PC-3 (cell line): Measurements from ENCODE around the gene TAP2. TPM values are rescaled to one million over a fixed set of nuclear protein-coding genes. Genes with fewer than 3 reads are reported as not detected.

ENCODE experiments used
- ATAC-seq: fragments of 200-7000 bp; cut with Tn5 transposase; 2 replicates; pipeline ENCODE4 v1.9.1; 2020; ENCODE audit warnings: mild to moderate bottlenecking, moderate library complexity
- BruUV-seq: library from RNA; stranded (reverse); fragments of 400-500 nt; replicated peaks from 2 replicates; lab custom pipeline; 2021; lab: Mats Ljungman, UMichigan
- CTCF ChIA-PET: fragments of 300-600 bp; sonication (Branson Sonifier 250); formaldehyde crosslinking; loops from one replicate; lab custom pipeline; 2022; ENCODE audit warnings: antibody characterized with exemption; lab: Charles Lee
- POLR2A ChIA-PET: fragments of 300-600 bp; sonication (Branson Sonifier 250); formaldehyde crosslinking; loops from one replicate; lab custom pipeline; 2022; ENCODE audit warnings: antibody characterized with exemption; ENCODE audit not compliant: unreplicated experiment; lab: Charles Lee
- DNase-seq: peaks from one replicate; pipeline ENCODE4 v3.0.0-alpha.2; 2015
- H2AFZ ChIP-seq: fragments of 300-600 bp; sonication (generic); 2 replicates; pipeline ENCODE4 v1.6.0; 2016; ENCODE audit warnings: antibody characterized with exemption, low read length
- H3F3A ChIP-seq: fragments of 300-600 bp; sonication (generic); one replicate; pipeline ENCODE4 v1.6.0; 2017; ENCODE audit warnings: antibody characterized with exemption, low read length, control low read depth, mild to moderate bottlenecking; ENCODE audit not compliant: unreplicated experiment
- H3K27ac ChIP-seq: fragments of 300-600 bp; sonication (generic); 2 replicates; pipeline ENCODE4 v1.5.1; 2016; ENCODE audit warnings: mild to moderate bottlenecking, low read length
- H3K27me3 ChIP-seq: fragments of 300-600 bp; sonication (generic); 2 replicates; pipeline ENCODE4 v1.6.1; 2016; ENCODE audit warnings: low read length, mixed read lengths
- H3K36me3 ChIP-seq: fragments of 300-600 bp; sonication (generic); 2 replicates; pipeline ENCODE4 v1.6.1; 2016; ENCODE audit warnings: low read depth, mixed run types, low read length, mixed read lengths
- H3K4me1 ChIP-seq: fragments of 300-600 bp; sonication (generic); 2 replicates; pipeline ENCODE4 v1.5.1; 2016; ENCODE audit warnings: low read length; ENCODE audit not compliant: insufficient read depth
- H3K4me2 ChIP-seq: fragments of 300-600 bp; sonication (generic); 2 replicates; pipeline ENCODE4 v1.6.0; 2016; ENCODE audit warnings: low read length
- H3K4me3 ChIP-seq: fragments of 300-600 bp; sonication (generic); 2 replicates; pipeline ENCODE4 v1.5.1; 2016; ENCODE audit warnings: mild to moderate bottlenecking, low read length, mixed read lengths
- H3K79me2 ChIP-seq: fragments of 300-600 bp; sonication (generic); 2 replicates; pipeline ENCODE4 v1.6.1; 2017; ENCODE audit warnings: low read length, mixed read lengths
- H3K9ac ChIP-seq: fragments of 300-600 bp; sonication (generic); 2 replicates; pipeline ENCODE4 v1.6.0; 2016; ENCODE audit warnings: mild to moderate bottlenecking, low read length
- H3K9me2 ChIP-seq: fragments of 300-600 bp; sonication (generic); replicated peaks from 2 replicates; pipeline ENCODE4 v1.6.1; 2016; ENCODE audit warnings: mixed run types, low read length, mixed read lengths
- H3K9me3 ChIP-seq: fragments of 300-600 bp; sonication (generic); 2 replicates; pipeline ENCODE4 v1.6.1; 2016; ENCODE audit warnings: low read length, mixed read lengths
- H4K20me1 ChIP-seq: fragments of 300-600 bp; sonication (generic); 2 replicates; pipeline ENCODE4 v1.6.1; 2016; ENCODE audit warnings: low read length, mixed read lengths
- CTCF ChIP-seq: fragments of 300-600 bp; sonication (generic); conservative IDR thresholded peaks from 2 replicates; pipeline ENCODE4 v1.5.1; 2017; ENCODE audit warnings: antibody characterized with exemption, low read depth, mild to moderate bottlenecking, low read length
- EZH2 ChIP-seq: fragments of 300-600 bp; sonication (generic); IDR thresholded peaks from one replicate; pipeline ENCODE4 v1.6.1; 2017; ENCODE audit warnings: antibody characterized with exemption, mild to moderate bottlenecking, low read length; ENCODE audit not compliant: unreplicated experiment
- EZH2phosphoT487 ChIP-seq: fragments of 300-600 bp; sonication (generic); IDR thresholded peaks from 2 replicates; pipeline ENCODE4 v1.6.1; 2018; ENCODE audit warnings: mild to moderate bottlenecking, antibody characterized with exemption, low read length, borderline replicate concordance
- intact Hi-C: fragments of 100-400 bp; cut with micrococcal nuclease; formaldehyde crosslinking; loops from 2 replicates; pipeline ENCODE4 v1.9.0; 2023
- total RNA-seq: library from RNA; depleted of rRNA; stranded (reverse); fragments of >200 nt; gene quantifications from 2 replicates; pipeline ENCODE4 v1.2.3, GENCODE V29; 2014

The TAP2 gene
- total RNA-seq, 1 experiment from 2014 or later, result 93.0 TPM

GRCh38 chr6:32827025-32827424, 11.5 kb downstream of the TAP2 start:
- CTCF ChIA-PET, result interaction anchor here (1.6 kb wide), 1 partner anchor 11 kb away, joined by 10 read pairs; the partner anchor contains the start of gene TAP2
- TF ChIP-seq EZH2phosphoT487 (no peak), CTCF (no peak), EZH2 (no peak)
- no peaks in the 10 kb centered on the region for H3K79me2 ChIP-seq
- no peaks in the 10 kb centered on the region for H3F3A ChIP-seq
- intact Hi-C loops, result no loop called here
- no peak overlapping the region for H2AFZ ChIP-seq
- H3K36me3 ChIP-seq, result peaks cover 11% of the 10 kb centered on the region
- no peak overlapping the region for H3K4me3 ChIP-seq
- POLR2A ChIA-PET, result no interaction called here
- H3K27me3 ChIP-seq, result no peaks in the 10 kb centered on the region
- H3K9ac ChIP-seq, result no peak overlapping the region
- no peaks in the 10 kb centered on the region for H3K9me3 ChIP-seq
- no peaks in the 10 kb centered on the region for H3K9me2 ChIP-seq
- no peak for ATAC-seq
- DNase-seq, result no peak
- no peak overlapping the region for H3K4me2 ChIP-seq
- H4K20me1 ChIP-seq, result no peaks in the 10 kb centered on the region
- no peaks in the 10 kb centered on the region for H3K4me1 ChIP-seq
- no TSS peak for BruUV-seq
- H3K27ac ChIP-seq, result no peak overlapping the region

- no peaks in the 10 kb centered on the region for H3K79me2 ChIP-seq
- no peak overlapping the region for H3K4me3 ChIP-seq
- no peaks in the 10 kb centered on the region for H3K4me1 ChIP-seq
- no peak overlapping the region for H3K4me2 ChIP-seq
- TF ChIP-seq CTCF (peak; percentile 60), EZH2phosphoT487 (no peak)
- ChIA-PET POLR2A (interaction anchor here (1.0 kb wide), 1 partner anchor 12 kb away, joined by 5 read pairs; the partner anchor contains the start of gene TAP2), CTCF (interaction anchor here (0.5 to 1.6 kb wide), 4 partner anchors 12 to 286 kb away, joined by 3 to 15 read pairs (median 6); partner anchors contain the start of gene TAP2)
- no peak overlapping the region for H3K9ac ChIP-seq
- H3F3A ChIP-seq, result no peaks in the 10 kb centered on the region
- no peak overlapping the region for H3K27ac ChIP-seq
- DNase-seq (peak; percentile 54), ATAC-seq (peak; percentile 77)
- H4K20me1 ChIP-seq, result no peaks in the 10 kb centered on the region
- no peaks in the 10 kb centered on the region for H3K9me3 ChIP-seq
- no peaks in the 10 kb centered on the region for H3K9me2 ChIP-seq
- H3K27me3 ChIP-seq, result no peaks in the 10 kb centered on the region
- peaks cover 5% of the 10 kb centered on the region for H3K36me3 ChIP-seq
- BruUV-seq, result no TSS peak
- H2AFZ ChIP-seq, result no peak overlapping the region
- intact Hi-C loops, result loop anchor here (1.0 kb wide), 1 partner anchor 42 kb away; no protein-coding TSS in a partner anchor
These were observed 12.6 kb downstream of the TAP2 start for GRCh38 chr6:32825966-32826365.

GRCh38 chr6:32819729-32820128, 18.8 kb downstream of the TAP2 start:
- Histone ChIP-seq H4K20me1 (no peaks in the 10 kb centered on the region), H3K4me2 (no peak overlapping the region), H3K4me3 (no peak overlapping the region), H3F3A (no peaks in the 10 kb centered on the region), H3K27ac (no peak overlapping the region), H3K27me3 (no peaks in the 10 kb centered on the region), H3K4me1 (peaks cover 18% of the 10 kb centered on the region), H3K9ac (no peak overlapping the region), H3K79me2 (no peaks in the 10 kb centered on the region), H3K9me2 (no peaks in the 10 kb centered on the region), H3K9me3 (no peaks in the 10 kb centered on the region), H2AFZ (no peak overlapping the region), H3K36me3 (no peaks in the 10 kb centered on the region)
- TF ChIP-seq EZH2 (no peak), EZH2phosphoT487 (no peak), CTCF (no peak)
- intact Hi-C loops, result no loop called here
- ATAC-seq, result peak; percentile 38
- POLR2A ChIA-PET, result no interaction called here
- CTCF ChIA-PET, result interaction anchor here (0.5 kb wide), 1 partner anchor 419 kb away, joined by 14 read pairs; no protein-coding TSS in a partner anchor
- BruUV-seq, result no TSS peak
- peak; percentile 46 for DNase-seq
